ENCODE measurements around the gene ZNF213.

GRCh38 chr16:3119701-3120408, 15.0 kb upstream of the ZNF213 start:
- TF ChIP-seq POLR2AphosphoS5 (IDR thresholded peaks at IDR 0.05; ENCODE audit: borderline replicate concordance, low read depth, low read length) (no peak), EZH2 (IDR thresholded peaks at IDR 0.05) (no peak)

Measured in SK-N-MC (cell line).